Measurements from ENCODE around the gene FAM204A. TPM values are rescaled to one million over a fixed set of nuclear protein-coding genes. Genes with fewer than 3 reads are reported as not detected.

The FAM204A gene
- total and polyA plus RNA-seq, 12 donors: 9.8 to 63.1 (median 43.7) TPM

DNA sequence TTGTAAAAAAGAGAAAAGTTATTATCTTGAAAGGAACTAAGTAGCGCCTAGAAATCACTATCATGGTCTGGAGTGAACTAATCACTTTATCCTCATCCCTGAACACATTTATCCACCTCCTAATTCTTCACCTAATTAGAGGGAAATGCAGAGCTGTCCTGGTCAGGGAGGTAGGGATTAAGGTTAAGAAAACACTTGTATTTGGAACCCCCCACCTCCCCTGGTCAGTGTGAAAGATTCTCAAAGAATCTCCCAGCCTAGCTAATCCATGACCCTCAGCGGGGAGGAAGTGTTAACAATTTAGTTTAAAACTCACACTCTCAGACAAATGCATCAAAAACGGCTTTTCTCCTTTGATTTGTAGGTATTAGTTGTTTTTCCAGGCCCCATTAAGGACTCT is 83.8 kb downstream of the FAM204A start:
- Histone ChIP-seq H3K27me3 (peaks cover 7% of the 10 kb centered on the region), H3K4me1 (replicated peaks in 1 of 2) (no peaks in the 10 kb centered on the region)

GRCh38 chr10:118256825-118257570 is 85.1 kb downstream of the FAM204A start:
- no peaks in the 10 kb centered on the region for H3K9me3 ChIP-seq (replicated peaks in 1 of 3)
- DNase-seq: no peak
- H3K27me3 ChIP-seq: peaks cover 7% of the 10 kb centered on the region
- TF ChIP-seq CTCF (IDR thresholded peaks at IDR 0.05) (no peak), POLR2A (IDR thresholded peaks at IDR 0.05) (no peak)
- 49 to 57% (median 56%) methylated on average over 7 of the region's 7 CpGs for WGBS, 4 donors
- no peak overlapping the region for H3K27ac ChIP-seq
- H3K36me3 ChIP-seq (replicated peaks in 1 of 2): no peaks in the 10 kb centered on the region
- intact Hi-C loops (cut with DNase I): no loop called here
- H3K4me3 ChIP-seq: no peak overlapping the region
- no peaks in the 10 kb centered on the region for H3K4me1 ChIP-seq (replicated peaks in 1 of 2)

More for the DNA sequence above, 83.8 kb downstream of the FAM204A start:
- no peak overlapping the region for H3K27ac ChIP-seq
- intact Hi-C loops (cut with DNase I): no loop called here
- TF ChIP-seq CTCF (IDR thresholded peaks at IDR 0.05) (no peak), POLR2A (IDR thresholded peaks at IDR 0.05) (no peak)
- H3K36me3 ChIP-seq (replicated peaks in 1 of 2): no peaks in the 10 kb centered on the region
- no peak for DNase-seq
- no peak overlapping the region for H3K4me3 ChIP-seq
- 62 to 77% (median 69%) methylated on average over 3 of the region's 3 CpGs for WGBS, 4 donors
- H3K9me3 ChIP-seq (replicated peaks in 1 of 3): no peaks in the 10 kb centered on the region

DNA sequence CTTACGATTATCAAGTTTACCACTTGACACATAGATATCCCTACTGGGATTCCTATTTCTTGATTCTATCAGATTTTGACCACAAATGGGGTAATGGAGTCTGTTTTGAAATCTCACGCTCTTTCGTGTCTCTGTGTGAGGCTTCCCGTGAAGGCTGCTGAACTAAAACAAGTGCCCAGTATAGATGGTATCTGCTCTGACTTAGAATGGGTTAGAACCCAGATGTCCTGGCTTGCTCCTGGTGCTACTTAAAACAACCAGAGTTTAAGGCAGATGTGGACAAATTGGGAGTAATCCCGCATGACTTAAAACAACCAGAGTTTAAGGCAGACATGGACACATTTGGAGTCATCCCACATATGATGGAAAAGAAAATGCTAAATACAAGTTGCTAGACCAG is 85.9 kb downstream of the FAM204A start:
- WGBS, 4 donors: 70 to 75% (median 74%) methylated on average over 5 of the region's 5 CpGs
- intact Hi-C loops (cut with DNase I): no loop called here

DNA sequence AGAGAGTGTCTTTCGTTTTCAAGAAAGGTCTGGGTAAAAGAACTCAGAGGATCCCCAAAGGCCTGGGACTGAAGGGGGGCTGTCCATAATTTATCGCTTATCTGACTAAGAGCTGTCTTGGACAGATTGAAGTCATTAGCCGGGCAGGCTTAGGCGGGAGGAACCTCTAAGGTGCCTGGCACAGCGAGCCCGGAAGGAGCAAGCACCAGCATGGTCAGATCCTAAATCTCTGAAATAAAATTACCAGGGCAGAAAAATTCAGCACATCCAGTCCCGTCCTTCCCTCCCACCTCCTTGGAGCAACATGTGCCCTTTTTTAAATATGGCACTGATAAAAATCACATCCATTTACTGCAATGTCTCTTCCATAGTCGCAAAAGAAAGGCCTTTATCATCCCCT is 86.8 kb downstream of the FAM204A start:
- TF ChIP-seq POLR2A (IDR thresholded peaks at IDR 0.05) (no peak), CTCF (IDR thresholded peaks at IDR 0.05) (no peak)
- Histone ChIP-seq H3K4me3 (no peak overlapping the region), H3K36me3 (replicated peaks in 1 of 2) (no peaks in the 10 kb centered on the region), H3K27ac (no peak overlapping the region), H3K9me3 (replicated peaks in 1 of 3) (no peaks in the 10 kb centered on the region), H3K4me1 (replicated peaks in 1 of 2) (no peaks in the 10 kb centered on the region), H3K27me3 (peaks cover 7% of the 10 kb centered on the region)
- WGBS, 4 donors: 87 to 91% (median 89%) methylated on average over 8 of the region's 8 CpGs
- intact Hi-C loops (cut with DNase I): no loop called here
- DNase-seq: no peak

More for the DNA sequence above, 85.9 kb downstream of the FAM204A start:
- Histone ChIP-seq H3K27me3 (peaks cover 7% of the 10 kb centered on the region), H3K9me3 (replicated peaks in 1 of 3) (no peaks in the 10 kb centered on the region), H3K4me3 (no peak overlapping the region), H3K36me3 (replicated peaks in 1 of 2) (no peaks in the 10 kb centered on the region), H3K4me1 (replicated peaks in 1 of 2) (no peaks in the 10 kb centered on the region), H3K27ac (no peak overlapping the region)
- DNase-seq: no peak
- no peak for TF ChIP-seq CTCF (IDR thresholded peaks at IDR 0.05)
- TF ChIP-seq POLR2A (IDR thresholded peaks at IDR 0.05): no peak

All from adrenal gland (tissue), 12 donors.